Suppressor macrophage treated with lipopolysaccharide for 4 hours (primary cell): ENCODE data around the gene HES6.
"Not testable (repeated sequence)": the region's sequence is repeated elsewhere in the genome, so short reads cannot be mapped to it uniquely, and the experiment has no call there.

Experiments used
- DNase-seq: peaks from one replicate; pipeline ENCODE4 v3.0.0-alpha.2; 2020

The HES6 gene

DNA sequence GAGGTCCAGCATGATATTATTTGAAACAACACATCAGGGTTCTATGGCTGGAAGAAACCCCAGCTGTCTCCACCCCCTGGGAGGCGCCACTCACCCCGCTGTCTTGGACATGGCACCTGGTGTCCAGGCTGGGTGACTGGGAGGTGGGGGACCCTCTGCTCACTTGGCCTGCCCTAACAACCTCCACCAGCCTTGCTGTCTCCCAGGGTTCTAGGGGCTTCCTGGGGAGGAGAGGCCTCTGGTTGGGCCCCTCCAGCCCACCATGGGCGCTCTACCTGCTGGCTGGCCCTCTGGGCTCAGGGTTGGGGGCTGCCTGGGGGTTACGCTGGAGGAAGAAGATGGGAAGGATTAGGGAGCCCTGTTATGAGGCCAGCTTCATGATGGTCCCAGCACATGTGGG, 32.3 kb upstream of the HES6 start:
- DNase-seq, result no peak

DNA sequence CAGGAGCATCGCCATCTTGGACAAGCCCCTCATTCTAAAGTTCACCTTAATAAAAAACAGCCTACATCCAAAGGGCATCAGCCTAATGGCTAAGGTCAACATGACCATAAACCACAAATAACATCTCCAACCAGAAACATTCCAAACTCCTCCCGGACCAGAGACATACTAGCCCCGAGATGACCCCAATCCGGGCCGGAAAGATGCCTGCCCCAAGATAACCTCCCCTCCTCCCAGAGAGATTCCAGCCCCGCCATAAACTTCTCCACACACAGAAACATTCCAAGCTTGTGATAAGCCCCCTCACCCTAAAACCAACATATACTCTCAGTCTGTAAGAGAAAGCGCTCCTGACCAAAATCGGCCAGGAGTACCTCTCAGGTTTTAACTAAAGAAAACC, 31.8 kb upstream of the HES6 start:
- DNase-seq, result not testable (repeated sequence)

DNA sequence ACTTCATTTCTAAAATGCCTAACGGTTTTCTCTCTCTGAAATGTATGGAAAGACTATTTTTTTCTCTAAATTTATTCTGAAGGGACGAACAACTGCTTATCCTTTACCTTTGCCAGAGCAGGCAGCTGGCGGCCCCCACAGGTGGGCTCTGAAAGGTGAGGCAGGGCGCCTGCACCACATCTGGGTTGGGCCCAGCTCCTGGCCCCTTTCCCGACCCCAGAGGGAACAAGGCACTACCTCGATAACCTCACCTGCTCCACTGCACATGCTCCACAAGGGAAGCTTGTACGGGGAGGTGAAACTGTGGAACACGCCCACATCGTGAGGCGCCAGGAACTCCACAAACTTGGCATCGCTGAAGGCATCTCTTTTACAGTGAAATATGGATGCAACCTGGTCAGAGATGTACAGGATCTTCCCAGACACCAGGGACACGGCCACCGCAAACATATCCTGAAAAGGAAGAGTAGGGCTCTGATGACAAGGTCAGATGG, 31.3 kb upstream of the HES6 start:
- no peak for DNase-seq

- no peak for DNase-seq
Observed at GRCh38 chr2:238270606-238271005, 30.8 kb upstream of the HES6 start.

DNA sequence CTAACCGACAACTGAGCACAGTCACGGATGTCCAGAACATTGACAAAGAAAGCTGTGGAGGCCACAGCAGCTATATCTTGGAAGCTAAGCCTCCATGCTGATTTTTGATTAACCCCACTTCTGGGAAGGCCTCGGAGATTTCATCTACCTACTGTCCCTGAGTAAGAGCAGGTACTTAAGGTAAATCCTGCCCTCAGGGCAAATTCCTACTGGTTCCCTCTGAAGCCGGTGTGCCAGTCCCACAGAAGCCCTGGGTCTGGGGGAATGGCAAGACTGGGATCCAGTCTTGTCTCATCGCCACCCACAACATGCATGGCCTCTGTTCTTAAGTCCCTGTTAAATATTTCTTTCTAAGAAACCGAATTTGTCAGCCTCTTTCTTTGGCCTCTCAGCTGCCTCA, 29.9 kb upstream of the HES6 start:
- DNase-seq, result no peak

DNA sequence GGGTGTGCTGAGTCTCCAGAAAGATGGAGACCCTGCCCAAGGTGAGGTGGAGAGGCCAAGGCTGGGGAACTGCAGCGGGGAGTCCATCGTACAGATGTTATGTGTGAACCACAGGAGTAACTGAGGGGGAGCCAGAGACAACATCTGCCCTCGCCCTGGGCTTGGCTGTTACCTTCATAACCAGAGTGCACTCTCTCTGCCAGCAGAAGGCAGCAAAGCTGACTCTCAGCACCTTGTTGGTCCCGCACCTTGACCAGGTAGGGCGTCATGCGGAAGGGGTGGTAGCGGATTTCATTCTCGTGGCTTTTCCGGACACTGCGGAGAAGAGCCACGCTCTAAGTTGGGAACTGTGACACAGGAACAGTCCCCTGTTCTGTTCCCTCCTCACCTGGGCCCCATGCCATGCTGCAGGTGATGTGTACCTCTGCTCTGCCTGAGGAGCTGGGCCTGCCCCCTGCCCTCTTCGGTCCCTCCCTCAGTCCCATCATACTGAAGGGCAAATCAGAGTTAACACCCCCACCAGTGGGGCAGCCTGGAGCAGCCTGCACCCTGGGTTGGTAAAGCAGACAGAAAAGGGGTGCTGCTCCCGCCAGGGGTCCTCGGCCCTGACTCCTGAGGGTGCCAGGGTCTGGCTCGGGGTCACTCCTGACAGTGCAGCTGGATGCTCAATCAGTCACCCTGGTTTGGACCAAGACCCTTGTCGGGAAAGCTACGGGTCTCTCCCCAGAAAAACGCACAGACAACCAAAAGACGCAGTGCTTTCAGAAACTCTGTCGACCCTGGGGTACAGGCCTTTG, 28.2 kb upstream of the HES6 start:
- DNase-seq, result no peak

- no peak for DNase-seq
Observed at GRCh38 chr2:238267341-238267710, 27.5 kb upstream of the HES6 start.

DNA sequence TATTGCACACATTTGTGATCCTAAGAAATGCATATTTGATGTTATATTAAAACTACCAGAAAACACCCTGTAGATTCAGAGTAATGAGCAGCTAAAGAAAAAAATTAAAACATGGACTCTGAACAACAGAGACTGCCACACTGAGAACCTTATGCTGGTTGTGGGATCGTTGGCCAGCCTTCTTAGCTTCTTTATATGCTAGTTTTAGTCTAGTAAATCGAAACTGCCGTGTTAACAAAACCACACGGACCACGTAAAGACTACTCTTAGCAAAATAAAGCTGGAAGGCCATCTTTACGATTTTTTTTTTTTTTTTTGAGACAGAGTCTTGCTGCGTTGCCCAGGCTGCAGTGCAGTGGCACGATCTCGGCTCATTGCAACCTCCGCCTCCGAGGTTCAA, 25.8 kb upstream of the HES6 start:
- DNase-seq, result no peak

DNA sequence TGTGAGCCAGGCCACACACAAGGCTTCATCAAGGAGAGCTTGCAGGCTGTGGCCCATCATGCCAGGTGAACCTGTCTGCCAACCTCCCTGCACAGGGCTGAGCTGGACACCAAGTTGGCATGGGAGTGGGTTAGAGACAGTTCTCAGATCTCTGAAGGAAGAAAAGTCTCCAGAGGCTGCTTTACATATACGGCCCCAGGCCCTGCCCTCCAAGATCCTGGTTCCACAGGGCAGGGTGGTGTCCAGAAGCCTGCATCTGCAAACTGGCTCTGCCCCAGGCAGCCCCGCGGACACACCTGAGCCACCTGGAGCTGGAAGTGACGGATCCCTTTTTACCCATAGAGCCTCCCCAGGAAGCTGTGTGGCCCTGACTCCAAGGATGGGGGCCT, 24.2 kb upstream of the HES6 start:
- DNase-seq, result no peak

DNA sequence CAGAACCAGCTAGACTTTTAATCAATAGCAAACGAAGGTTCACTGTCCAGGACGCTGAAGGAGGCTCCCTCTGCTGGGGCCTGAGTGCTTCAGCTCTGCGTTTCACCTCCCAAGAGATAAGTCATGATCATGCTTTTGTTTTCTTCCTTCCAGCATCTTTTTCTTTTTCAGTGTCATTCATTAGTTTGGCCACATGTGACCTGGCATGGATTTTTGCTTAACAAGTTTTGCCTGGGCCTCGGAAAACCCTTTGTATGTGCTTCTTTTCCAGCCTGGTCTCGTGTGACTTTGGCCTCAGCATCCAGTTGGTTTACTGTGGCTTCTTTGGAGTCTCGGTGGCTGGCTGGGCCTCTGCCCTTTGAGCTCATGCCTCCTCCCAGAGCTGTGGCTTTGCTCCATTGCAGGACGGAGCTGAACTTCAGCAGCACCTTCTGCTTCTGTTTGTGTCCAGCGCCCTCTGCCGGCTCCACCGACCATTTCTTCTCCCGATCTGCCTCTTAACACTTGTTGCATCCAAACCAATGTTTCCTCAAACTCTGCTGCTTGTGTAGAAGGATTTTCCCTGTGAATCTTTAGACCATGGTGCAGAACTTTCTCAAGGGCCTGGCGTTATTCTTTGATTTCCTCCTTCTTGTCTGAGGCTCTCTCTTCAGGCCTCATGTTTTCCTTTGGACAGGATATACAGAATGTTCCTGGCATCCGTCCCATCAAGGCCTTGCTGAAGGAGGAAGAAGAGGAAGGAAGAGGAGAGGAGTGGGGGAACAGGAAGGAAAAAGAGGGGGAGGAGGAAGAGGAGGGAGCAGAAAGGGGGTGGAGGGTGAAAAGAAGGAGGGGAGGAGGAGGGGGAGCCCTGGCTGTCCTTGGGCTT, 23.6 kb upstream of the HES6 start:
- peak; percentile 84 for DNase-seq

DNA sequence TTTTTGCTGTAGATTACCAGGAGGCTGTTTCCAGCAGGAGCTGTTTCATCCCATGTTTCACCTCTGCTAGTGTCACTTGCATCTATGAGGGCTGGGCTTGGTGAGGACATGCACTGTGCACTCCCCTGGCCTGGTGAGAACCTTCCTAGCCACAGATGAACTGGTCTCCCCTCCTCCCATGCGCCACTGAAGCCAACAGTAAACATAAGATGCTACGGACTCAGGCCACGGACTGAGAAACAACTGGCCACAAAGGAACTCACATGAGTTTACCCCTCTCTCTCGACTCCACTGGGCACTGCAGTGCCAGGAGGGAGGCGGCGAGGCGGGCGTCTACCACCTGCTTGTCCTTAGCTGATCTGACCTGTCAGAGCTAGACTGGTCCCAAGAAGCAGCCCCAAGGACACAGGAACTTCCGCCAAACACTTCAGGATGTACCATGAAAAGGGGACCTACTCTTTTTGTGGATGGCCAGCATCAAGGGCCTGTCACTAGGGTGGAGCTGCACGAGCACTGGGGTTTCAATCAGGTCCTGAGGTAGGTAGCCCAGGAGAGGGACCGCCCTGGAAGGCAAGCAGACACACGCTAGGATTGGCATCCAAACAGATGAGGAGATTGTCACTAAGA, 22.8 kb upstream of the HES6 start:
- DNase-seq, result no peak

DNA sequence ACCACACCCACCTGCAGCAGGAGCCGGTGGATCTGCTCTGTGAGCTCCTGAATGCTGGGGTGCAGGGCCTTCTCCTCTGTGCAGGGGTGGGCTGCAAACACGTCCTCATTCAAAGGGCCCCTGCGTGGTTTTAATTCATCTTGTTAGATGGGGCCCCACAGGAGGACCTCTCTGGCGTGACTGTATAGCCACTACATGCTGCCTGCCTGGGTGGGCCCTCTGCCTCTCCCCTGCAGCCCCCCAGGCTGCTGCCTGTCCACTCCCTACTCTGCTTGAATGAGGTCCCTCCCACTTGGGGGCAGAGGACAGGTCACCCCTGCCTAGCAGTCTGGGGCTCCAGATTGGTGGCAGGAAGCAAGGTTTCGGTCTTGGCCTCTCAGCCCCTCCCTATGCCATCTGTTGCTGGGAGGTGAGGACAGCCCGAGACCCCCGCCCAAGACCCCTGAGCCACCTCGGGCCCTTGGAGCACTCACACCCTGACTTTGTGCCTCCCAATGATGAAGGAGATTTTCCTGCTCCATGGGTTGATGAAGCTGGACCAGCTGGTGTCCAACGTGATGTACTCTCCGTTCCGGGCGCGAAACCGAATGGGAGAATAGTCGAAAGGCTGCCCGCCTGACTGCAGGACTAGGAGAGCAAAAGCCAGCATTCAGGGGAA, 22.0 kb upstream of the HES6 start:
- DNase-seq, result no peak

DNA sequence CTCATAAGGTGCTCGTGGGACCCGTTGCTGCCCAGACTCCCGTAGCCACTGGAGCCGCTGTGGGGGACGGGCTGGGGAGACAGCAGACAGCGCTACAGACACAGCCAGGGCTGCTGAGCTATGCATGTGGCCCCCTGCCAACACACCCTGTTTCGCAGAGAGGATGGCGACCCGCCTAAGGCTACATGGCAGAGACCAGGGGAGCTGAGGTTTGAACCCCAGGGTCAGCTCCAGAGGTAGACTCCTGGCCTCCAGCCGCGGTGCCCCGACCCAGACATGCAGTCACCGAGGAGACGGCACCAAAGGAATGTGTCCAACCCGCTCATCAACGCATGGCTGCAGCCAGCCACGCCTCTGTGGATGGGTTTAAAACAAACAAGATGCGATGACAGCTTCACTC, 21.0 kb upstream of the HES6 start:
- no peak for DNase-seq

DNA sequence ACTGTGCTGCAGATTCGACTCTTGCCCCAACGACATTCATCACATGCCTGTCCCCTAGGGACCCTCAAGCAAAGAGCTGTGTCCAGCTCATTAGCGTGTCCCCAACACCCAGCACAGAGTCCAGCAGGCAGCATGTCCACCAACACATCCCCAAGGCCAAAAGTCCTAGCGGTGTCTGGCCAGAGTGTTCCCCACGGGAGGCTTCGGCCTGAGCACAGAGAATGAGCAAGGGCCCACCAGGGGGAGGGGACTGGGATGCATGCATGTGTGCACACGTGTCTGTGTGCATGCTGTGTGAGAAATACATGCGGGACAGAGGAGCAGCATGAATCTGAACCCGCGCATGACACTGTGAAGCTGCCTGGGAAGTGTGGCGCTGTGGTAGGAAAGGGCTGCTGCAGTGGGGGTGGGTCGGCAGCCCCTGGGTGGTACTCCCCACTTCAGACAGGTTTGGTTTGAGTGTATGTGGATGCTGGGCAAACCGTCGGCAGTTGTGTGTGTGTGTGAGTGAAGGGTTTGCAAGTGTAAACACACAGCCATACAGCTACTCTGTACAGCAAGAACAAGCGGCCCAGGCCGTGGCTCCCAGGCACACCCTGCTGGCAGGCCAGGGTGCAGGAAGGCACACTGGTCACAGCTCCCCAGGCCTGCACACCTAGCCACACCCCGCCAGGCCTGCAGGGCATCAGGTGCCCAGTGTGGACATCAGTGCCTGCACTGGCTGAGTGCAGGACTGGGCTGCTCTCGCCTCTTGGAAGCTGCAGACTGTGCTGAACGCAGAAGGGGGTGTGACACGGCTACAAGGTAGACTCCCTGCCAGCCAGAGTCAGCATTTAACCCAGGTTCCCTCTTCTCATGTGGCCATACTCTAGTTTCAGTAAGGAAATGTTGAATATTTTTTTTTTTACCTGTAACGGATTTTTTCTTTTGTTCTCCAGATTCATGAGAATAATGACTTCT, 19.5 kb upstream of the HES6 start:
- DNase-seq, result no peak

- DNase-seq, result no peak
Observed at GRCh38 chr2:238257786-238258700, 18.2 kb upstream of the HES6 start.

- DNase-seq, result peak; percentile 76
Observed at GRCh38 chr2:238256594-238257104, 16.8 kb upstream of the HES6 start.

DNA sequence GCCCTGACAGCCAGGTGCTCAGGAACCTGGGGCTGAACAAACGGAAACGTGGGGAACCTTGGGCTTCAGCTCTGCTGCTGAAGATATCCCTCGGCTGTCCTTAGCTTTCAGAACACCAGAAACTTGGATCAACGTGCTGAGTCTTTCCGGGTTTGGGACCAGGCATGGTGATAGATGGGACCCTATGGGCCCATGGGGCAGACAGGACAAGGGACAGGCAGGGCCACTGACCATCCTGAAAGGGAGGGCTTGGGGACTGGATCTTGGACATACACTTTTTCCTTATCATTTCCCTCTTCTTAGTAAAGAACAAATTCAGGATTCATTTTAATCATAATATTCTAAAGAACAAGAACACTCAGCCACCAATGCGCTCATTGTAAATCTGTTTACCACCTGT, 16.3 kb upstream of the HES6 start:
- no peak for DNase-seq

DNA sequence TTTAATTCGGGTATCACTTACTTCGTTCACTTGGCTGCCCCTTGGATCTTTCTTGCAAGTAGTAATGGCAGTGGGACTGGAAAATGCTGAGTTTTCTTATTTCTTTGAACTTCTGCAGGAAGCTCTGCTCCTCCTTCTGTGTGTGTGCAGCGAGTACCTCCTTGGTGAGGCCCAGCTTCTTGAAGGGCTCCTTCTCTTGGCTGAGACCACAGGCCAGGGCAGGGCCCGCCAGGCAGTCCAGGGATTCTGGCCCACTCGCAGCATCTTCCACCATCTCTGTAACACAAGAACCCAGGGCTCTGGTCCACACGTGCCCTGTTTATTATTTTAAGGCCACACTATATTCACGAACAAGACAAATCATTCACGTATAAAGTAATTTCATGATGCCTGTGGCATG, 15.8 kb upstream of the HES6 start:
- DNase-seq, result no peak

DNA sequence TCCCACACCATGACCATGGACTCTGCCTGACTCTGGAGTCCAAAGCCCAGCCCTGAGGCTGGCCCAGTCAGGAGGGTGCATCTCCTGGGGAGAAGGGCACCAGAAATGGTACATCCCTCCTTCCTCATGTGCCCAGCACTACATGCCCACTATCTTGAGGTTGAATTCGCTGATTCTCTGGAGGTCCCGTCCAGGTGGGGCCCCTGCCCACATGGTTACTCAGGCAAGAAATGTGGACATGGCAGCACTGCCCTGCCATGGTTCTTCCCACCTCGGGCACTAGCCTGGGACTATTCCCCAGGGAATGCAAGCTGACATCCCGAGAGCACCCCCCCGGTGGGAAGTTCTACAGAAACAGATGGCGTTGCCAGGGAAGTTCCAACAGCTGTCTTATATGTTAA, 15.3 kb upstream of the HES6 start:
- no peak for DNase-seq

GRCh38 chr2:238254095-238254723, 14.4 kb upstream of the HES6 start:
- DNase-seq, result no peak
